ENCODE measurements around the gene SYCE3.
A peak's percentile ranks its signal among the peaks of the same experiment; 100 is the strongest.

The SYCE3 gene

DNA sequence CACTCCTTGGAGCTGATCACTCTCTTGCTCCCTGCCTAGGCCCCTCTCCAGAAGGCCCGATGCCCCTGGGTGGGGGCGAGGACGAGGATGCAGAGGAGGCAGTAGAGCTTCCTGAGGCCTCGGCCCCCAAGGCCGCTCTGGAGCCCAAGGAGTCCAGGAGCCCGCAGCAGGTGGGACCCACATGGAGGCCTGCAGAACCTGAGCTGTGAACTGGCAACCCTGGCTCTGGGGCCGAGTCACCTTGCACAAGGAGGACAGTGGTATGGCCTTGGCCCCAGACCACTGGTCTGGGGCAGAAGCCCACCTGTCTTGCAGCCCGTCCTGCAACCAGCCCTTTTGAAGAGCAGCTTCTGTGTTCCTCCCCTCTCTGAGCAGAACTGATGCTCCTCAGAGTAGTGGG, 43.6 kb downstream of the SYCE3 start:
- DNase-seq (ENCODE audit: insufficient read length, low spot score) (no peak), FAIRE-seq (no peak)
- TF ChIP-seq SPI1 (IDR thresholded peaks at IDR 0.05; ENCODE audit: low read depth, low read length) (no peak), POU2F2 (IDR thresholded peaks at IDR 0.05; ENCODE audit: low read depth, low read length) (no peak), TAF1 (IDR thresholded peaks at IDR 0.05; ENCODE audit: low read depth, low read length) (no peak), PAX5 (IDR thresholded peaks at IDR 0.05; ENCODE audit: insufficient read depth, low read length, severe bottlenecking) (no peak), POLR2A (IDR thresholded peaks at IDR 0.05; ENCODE audit: low read depth, low read length) (no peak), POLR2AphosphoS5 (IDR thresholded peaks at IDR 0.05; ENCODE audit: low read depth, low read length) (no peak)

DNA sequence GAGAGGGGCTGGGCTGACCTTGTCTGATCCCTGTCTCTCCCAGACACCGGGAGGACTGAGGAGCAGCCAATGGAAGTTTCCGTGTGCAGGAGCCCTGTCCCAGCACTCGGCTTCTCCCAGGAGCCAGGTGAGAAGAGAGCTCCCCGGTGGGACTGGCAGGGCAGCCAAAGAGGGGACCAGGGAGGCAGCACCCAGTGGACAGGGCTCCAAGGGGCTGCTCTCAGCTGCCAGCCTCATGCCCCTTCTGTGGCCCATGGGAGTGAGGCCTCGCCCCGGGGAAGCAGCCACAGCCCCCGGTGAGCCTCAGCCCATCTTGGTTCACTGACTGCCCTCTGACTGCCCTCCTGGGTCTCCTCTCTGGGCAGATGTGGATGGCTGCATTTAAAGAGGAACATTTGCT, 44.1 kb downstream of the SYCE3 start:
- DNase-seq (ENCODE audit: insufficient read length, low spot score) = no peak
- TF ChIP-seq POU2F2 (IDR thresholded peaks at IDR 0.05; ENCODE audit: low read depth, low read length) (no peak), TAF1 (IDR thresholded peaks at IDR 0.05; ENCODE audit: low read depth, low read length) (no peak), POLR2A (IDR thresholded peaks at IDR 0.05; ENCODE audit: low read depth, low read length) (no peak), PAX5 (IDR thresholded peaks at IDR 0.05; ENCODE audit: insufficient read depth, low read length, severe bottlenecking) (no peak), SPI1 (IDR thresholded peaks at IDR 0.05; ENCODE audit: low read depth, low read length) (no peak), POLR2AphosphoS5 (IDR thresholded peaks at IDR 0.05; ENCODE audit: low read depth, low read length) (no peak)
- FAIRE-seq = no peak

DNA sequence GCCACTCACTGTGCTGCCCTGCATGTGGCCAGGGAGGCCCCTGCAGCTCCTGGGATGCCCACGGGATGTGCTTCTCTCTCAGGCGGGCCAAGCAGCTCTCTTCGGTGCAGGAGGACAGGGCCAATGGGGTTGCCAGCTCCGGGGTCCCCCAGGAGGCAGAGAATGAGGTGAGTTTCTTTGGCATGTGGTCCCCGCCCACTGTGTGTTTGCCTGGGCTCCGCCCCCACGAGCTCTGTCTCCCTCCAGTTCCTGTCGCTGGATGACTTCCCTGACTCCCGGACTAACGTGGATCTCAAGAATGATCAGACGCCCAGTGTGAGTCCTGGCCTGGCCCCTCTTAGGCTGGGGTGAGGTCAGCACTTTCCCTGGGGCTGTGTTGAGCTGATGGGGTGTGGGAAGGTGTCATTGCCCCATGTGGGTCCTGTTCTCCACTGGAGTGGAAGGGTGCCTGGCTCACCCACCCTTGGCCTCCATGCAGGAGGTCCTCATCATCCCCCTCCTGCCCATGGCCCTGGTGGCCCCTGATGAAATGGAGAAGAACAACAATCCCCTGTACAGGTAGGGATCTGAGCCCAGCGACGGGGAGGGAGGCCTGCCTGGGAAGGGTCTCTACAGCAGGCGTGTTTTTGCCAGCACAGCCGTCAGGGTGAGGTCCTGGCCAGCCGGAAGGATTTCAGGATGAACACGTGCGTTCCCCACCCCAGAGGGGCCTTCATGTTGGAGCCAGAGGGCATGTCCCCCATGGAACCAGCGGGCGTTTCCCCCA, 45.0 kb downstream of the SYCE3 start:
- TF ChIP-seq POLR2A (IDR thresholded peaks at IDR 0.05; ENCODE audit: low read depth, low read length) (no peak), SPI1 (IDR thresholded peaks at IDR 0.05; ENCODE audit: low read depth, low read length) (no peak), POU2F2 (IDR thresholded peaks at IDR 0.05; ENCODE audit: low read depth, low read length) (no peak), POLR2AphosphoS5 (IDR thresholded peaks at IDR 0.05; ENCODE audit: low read depth, low read length) (no peak)
- FAIRE-seq (no peak), DNase-seq (ENCODE audit: insufficient read length, low spot score) (no peak)

DNA sequence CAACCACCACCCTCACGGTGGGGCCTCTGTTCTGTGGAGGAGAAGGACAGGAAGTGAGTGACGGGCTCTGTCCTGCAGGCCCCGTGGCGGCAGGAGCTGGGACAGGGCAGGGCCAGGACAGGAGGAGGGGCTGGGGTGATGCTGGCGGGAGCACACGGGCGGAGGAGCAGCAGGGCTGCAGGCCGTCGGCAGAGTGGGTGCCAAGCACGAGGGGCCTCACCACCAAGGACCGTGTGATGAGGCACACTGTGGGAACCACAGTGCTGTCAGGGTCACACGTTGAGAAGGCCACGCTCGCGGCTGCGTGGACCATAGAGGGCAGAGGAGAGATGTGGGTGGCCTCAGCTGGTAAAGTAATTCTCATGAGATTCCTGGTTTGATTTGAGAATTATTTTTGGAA, 45.8 kb downstream of the SYCE3 start:
- DNase-seq (ENCODE audit: insufficient read length, low spot score) (no peak), FAIRE-seq (no peak)
- TF ChIP-seq POLR2A (IDR thresholded peaks at IDR 0.05; ENCODE audit: low read depth, low read length) (no peak), PAX5 (IDR thresholded peaks at IDR 0.05; ENCODE audit: insufficient read depth, low read length, severe bottlenecking) (no peak), POLR2AphosphoS5 (IDR thresholded peaks at IDR 0.05; ENCODE audit: low read depth, low read length) (no peak), SPI1 (IDR thresholded peaks at IDR 0.05; ENCODE audit: low read depth, low read length) (no peak), POU2F2 (IDR thresholded peaks at IDR 0.05; ENCODE audit: low read depth, low read length) (no peak), TAF1 (IDR thresholded peaks at IDR 0.05; ENCODE audit: low read depth, low read length) (no peak)

DNA sequence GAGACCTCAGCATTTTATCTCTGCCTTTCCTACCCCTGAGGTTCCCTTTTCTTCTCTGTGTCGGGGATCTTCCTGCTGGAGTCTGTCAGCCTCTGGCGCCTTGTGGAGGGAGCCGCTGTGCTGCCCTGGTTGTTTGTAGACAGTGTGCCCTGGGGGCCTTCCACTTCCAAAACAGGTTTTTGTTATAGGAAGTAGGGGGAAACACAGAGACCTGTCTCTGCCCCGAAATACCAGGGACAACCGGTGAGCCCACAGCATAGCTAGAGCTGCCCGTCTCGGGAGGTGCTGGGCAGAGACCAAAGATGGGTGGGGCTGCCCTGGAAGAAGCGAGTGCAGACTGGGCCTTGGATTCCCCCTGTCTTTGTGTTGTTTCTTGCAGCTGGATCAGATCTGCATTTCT, 46.7 kb downstream of the SYCE3 start:
- no peak for TF ChIP-seq PAX5 (IDR thresholded peaks at IDR 0.05; ENCODE audit: insufficient read depth, low read length, severe bottlenecking)
- TF ChIP-seq SPI1 (IDR thresholded peaks at IDR 0.05; ENCODE audit: low read depth, low read length) = no peak
- TF ChIP-seq TAF1 (IDR thresholded peaks at IDR 0.05; ENCODE audit: low read depth, low read length) = no peak
- no peak for TF ChIP-seq POLR2A (IDR thresholded peaks at IDR 0.05; ENCODE audit: low read depth, low read length)
- TF ChIP-seq POU2F2 (IDR thresholded peaks at IDR 0.05; ENCODE audit: low read depth, low read length) = no peak
- TF ChIP-seq POLR2AphosphoS5 (IDR thresholded peaks at IDR 0.05; ENCODE audit: low read depth, low read length) = no peak
- DNase-seq (ENCODE audit: insufficient read length, low spot score) (no peak), FAIRE-seq (no peak)

DNA sequence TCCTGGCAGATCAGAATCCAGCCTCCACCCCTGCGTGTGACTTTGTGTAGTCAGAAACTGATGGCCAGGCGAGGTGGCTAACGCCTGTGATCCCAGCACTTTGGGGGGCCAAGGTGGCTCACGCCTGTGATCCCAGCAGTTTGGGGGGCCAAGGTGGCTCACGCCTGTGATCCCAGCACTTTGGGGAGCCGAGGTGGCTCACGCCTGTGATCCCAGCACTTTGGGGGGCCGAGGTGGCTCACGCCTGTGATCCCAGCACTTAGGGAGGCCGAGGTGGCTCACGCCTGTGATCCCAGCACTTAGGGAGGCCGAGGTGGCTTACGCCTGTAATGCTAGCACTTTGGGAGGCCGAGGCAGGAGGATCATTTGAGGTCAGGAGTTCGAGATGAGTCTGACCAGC, 49.5 kb downstream of the SYCE3 start:
- no peak for TF ChIP-seq PAX5 (IDR thresholded peaks at IDR 0.05; ENCODE audit: insufficient read depth, low read length, severe bottlenecking)
- no peak for TF ChIP-seq POLR2AphosphoS5 (IDR thresholded peaks at IDR 0.05; ENCODE audit: low read depth, low read length)
- TF ChIP-seq POU2F2 (IDR thresholded peaks at IDR 0.05; ENCODE audit: low read depth, low read length) = no peak
- no peak for TF ChIP-seq TAF1 (IDR thresholded peaks at IDR 0.05; ENCODE audit: low read depth, low read length)
- no peak for TF ChIP-seq SPI1 (IDR thresholded peaks at IDR 0.05; ENCODE audit: low read depth, low read length)
- TF ChIP-seq POLR2A (IDR thresholded peaks at IDR 0.05; ENCODE audit: low read depth, low read length) = no peak
- no peak for DNase-seq (ENCODE audit: insufficient read length, low spot score)
- no peak for FAIRE-seq

DNA sequence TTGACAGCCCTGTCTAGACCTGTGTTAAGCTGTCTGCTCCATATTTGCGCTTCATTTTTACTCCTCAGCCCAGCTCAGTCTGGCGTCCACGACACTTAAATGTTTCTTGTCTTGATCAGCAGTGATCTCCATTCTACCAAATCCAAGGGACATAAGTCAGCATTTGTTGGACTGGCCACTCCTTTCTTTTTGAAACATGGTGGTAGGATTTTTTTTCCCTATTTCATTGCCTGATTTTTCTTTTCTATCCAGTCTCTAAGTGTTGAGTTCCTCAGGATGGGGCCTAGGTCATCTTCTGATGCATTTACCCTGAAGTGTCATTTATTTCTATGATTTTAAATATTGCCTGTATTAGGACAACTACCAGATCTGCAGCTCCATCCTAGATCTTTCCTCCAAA, 53.8 kb downstream of the SYCE3 start:
- no peak for TF ChIP-seq TAF1 (IDR thresholded peaks at IDR 0.05; ENCODE audit: low read depth, low read length)
- no peak for TF ChIP-seq POLR2A (IDR thresholded peaks at IDR 0.05; ENCODE audit: low read depth, low read length)
- TF ChIP-seq POU2F2 (IDR thresholded peaks at IDR 0.05; ENCODE audit: low read depth, low read length) = no peak
- TF ChIP-seq PAX5 (IDR thresholded peaks at IDR 0.05; ENCODE audit: insufficient read depth, low read length, severe bottlenecking) = no peak
- TF ChIP-seq SPI1 (IDR thresholded peaks at IDR 0.05; ENCODE audit: low read depth, low read length) = no peak
- TF ChIP-seq POLR2AphosphoS5 (IDR thresholded peaks at IDR 0.05; ENCODE audit: low read depth, low read length) = no peak
- no peak for DNase-seq (ENCODE audit: insufficient read length, low spot score)
- FAIRE-seq = peak; percentile 77

DNA sequence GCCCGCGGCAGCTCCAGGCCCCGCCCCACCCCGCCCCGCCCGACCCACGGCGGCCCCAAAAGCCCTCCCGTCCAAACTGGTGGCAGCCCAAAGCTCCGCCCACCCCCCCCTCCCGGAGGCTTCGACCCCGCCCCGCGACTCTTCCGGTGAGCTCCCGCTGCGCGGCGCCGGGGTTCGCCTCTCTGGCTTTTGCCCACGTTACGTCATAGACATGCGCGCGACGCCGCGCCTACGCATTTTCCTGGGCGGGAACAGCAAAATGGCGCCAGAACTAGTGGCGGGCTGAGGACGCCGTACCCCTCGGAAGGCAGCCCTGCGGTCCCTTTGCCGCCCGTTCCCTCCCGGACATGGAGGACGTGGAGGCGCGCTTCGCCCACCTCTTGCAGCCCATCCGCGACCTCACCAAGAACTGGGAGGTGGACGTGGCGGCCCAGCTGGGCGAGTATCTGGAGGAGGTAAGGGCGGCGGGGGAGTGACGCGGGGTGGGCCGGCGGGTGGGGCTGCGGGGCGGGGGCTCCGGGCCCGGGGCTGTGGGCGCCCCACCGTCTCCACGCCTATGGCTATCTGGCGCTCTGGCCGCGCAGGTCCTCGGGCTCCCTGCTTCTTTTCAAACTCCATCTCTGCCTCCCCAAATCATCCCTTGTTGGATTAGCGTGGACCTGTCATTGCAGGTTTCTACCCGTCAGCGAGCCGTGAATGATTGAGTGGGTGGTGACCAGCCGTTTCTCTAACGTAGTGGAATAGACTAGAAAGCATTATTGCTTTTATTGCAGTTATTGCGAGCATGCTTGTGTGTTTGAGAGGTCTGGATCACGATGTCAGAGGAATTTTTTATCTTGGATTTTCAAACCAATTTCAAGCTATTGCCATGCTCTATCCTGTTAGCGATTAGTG, 54.5 kb downstream of the SYCE3 start, which contains the start of gene NCAPH2:
NCAPH2 (plus strand) TSS at position 234 of the 894 bp plus-strand sequence; CDS start at position 348, 114 bp downstream.
- TF ChIP-seq PAX5 (IDR thresholded peaks at IDR 0.05; ENCODE audit: insufficient read depth, low read length, severe bottlenecking) = no peak
- TF ChIP-seq TAF1 (IDR thresholded peaks at IDR 0.05; ENCODE audit: low read depth, low read length) = peak; percentile 92
- peak; percentile 20; the same call in 1 of the 2 replicates for TF ChIP-seq POU2F2 (IDR thresholded peaks at IDR 0.05; ENCODE audit: low read depth, low read length)
- TF ChIP-seq POLR2A (IDR thresholded peaks at IDR 0.05; ENCODE audit: low read depth, low read length) = peak; percentile 87
- peak; percentile 88 for TF ChIP-seq POLR2AphosphoS5 (IDR thresholded peaks at IDR 0.05; ENCODE audit: low read depth, low read length)
- TF ChIP-seq SPI1 (IDR thresholded peaks at IDR 0.05; ENCODE audit: low read depth, low read length) = no peak
- peak; percentile 99 for FAIRE-seq

DNA sequence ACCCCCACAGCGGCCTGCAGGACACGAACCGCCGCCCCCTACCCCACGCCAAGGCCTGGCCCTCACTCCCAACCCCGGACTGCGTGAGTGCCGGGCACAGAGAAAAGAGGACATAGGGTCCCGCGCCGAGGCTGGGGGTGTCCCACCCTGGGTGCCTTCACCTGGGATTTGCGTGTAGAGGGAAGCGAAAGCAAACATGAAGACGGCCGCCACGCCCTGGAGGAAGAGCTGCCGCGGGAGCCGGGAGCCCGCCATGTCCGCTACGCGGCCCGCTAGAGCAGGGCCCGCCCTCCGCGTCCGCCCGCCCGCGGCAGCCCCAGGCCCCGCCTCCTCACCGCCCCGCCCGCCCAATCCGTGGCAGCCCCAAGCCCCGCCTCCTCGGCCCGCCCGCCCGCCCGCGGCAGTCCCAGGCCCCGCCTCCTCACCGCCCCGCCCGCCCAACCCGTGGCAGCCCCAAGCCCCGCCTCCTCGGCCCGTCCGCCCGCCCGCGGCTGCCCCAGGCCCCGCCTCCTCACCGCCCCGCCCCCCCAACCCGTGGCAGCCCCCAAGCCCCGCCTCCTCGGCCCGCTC, 55.2 kb downstream of the SYCE3 start, which contains the start of gene LMF2:
LMF2 (minus strand) TSS at position 282 of the 570 bp plus-strand sequence; CDS start at position 255, 27 bp downstream.
- DNase-seq (ENCODE audit: insufficient read length, low spot score) (peak; percentile 99), FAIRE-seq (peak; percentile 93)
- TF ChIP-seq POLR2AphosphoS5 (IDR thresholded peaks at IDR 0.05; ENCODE audit: low read depth, low read length) = peak; percentile 2; the same call in 1 of the 2 replicates
- no peak for TF ChIP-seq PAX5 (IDR thresholded peaks at IDR 0.05; ENCODE audit: insufficient read depth, low read length, severe bottlenecking)
- TF ChIP-seq TAF1 (IDR thresholded peaks at IDR 0.05; ENCODE audit: low read depth, low read length) = peak; percentile 36; the same call in 1 of the 2 replicates
- no peak for TF ChIP-seq POU2F2 (IDR thresholded peaks at IDR 0.05; ENCODE audit: low read depth, low read length)
- TF ChIP-seq POLR2A (IDR thresholded peaks at IDR 0.05; ENCODE audit: low read depth, low read length) = 0 out of 2 replicates have a peak, but pooled peaks have one; percentile 40

More for the DNA sequence above, 54.5 kb downstream of the SYCE3 start, which contains the start of gene NCAPH2:
- peak; percentile 100 for DNase-seq (ENCODE audit: insufficient read length, low spot score)
